ENCODE results near the gene GSTM2.

The GSTM2 gene

DNA sequence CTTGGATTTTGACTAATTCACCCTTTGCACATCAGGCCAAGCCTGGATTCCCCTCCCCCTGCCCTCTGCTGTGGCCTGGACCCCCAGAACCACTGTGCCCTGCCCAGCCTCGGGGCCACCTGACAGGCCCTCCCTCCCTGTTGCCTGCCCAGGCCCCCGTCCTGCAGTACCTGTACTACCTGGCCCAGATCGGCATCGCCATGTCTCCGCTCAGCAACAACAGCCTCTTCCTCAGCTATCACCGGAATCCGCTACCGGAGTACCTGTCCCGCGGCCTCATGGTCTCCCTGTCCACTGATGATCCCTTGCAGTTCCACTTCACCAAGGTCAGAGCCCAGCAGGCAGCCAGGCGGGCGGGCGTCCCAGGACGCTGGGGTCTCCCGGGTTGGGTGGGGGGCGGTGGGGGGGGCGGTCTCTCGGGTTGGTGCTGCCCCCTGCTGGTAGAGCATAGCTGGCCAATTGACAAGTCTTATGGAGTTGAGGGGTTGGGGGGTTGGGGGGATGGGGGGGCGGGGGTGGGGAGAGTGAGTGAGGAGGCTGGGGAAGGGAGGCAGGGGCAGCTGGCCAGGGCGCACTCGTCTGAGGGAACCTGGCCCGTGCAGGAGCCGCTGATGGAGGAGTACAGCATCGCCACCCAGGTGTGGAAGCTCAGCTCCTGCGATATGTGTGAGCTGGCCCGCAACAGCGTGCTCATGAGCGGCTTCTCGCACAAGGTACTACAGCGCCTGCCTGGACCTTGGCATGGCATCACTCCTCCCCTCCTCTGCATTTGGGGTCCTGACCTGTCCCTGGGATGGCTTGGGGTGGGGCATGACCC lies 37.6 kb upstream of the GSTM2 start:
- DNase-seq: no peak

DNA sequence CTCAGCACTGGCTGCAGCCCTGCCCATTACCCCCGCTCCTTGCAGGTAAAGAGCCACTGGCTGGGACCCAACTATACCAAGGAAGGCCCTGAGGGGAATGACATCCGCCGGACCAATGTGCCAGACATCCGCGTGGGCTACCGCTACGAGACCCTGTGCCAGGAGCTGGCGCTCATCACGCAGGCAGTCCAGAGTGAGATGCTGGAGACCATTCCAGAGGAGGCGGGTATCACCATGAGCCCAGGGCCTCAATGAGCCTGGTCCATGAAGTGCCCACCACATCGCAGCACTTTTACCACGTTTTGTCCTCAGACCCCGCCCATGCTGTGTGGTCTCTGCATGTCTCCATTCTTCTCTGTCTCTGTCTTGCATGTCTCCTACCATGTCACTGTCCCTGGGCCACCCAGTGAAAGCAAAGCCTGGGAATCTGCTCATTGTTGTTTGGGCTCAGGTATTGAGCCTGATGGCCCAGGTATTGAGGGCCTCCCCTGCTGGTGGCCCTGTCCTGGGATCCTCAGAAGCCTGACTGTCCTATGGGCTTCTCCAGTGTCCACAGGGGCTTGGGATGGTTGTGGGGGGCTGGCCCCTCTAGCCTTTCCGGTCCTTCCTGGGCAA lies 36.9 kb upstream of the GSTM2 start:
- DNase-seq: no peak

- DNase-seq: no peak
Observed at GRCh38 chr1:109631513-109632505, 36.0 kb upstream of the GSTM2 start.

- no peak for DNase-seq
Observed at GRCh38 chr1:109632671-109633346, 35.0 kb upstream of the GSTM2 start.

DNA sequence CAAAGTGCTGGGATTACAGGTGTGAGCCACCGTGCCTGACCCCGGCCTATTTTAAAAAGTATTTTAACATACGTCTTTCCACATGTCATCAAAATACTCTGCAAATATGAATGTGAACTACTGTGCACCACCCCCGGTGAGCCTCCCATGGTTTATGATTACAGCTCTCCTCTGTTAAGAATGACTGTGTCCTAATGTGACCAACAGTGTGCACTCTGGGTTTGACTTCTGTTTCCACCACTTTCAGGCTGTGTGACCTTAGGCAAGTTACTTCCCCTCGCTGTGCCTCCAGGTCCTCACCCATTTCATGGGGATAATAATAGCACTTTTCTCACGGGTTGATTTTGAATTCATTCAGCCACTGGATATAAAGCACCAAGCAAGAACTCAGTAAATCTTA lies 33.6 kb upstream of the GSTM2 start:
- no peak for DNase-seq

GRCh38 chr1:109634771-109635750 lies 32.8 kb upstream of the GSTM2 start:
- no peak for DNase-seq

GRCh38 chr1:109635862-109636200 lies 32.0 kb upstream of the GSTM2 start:
- DNase-seq: no peak

- DNase-seq: no peak
Observed at GRCh38 chr1:109636201-109636952, 31.5 kb upstream of the GSTM2 start.

GRCh38 chr1:109637446-109637845 lies 30.4 kb upstream of the GSTM2 start:
- DNase-seq: no peak

DNA sequence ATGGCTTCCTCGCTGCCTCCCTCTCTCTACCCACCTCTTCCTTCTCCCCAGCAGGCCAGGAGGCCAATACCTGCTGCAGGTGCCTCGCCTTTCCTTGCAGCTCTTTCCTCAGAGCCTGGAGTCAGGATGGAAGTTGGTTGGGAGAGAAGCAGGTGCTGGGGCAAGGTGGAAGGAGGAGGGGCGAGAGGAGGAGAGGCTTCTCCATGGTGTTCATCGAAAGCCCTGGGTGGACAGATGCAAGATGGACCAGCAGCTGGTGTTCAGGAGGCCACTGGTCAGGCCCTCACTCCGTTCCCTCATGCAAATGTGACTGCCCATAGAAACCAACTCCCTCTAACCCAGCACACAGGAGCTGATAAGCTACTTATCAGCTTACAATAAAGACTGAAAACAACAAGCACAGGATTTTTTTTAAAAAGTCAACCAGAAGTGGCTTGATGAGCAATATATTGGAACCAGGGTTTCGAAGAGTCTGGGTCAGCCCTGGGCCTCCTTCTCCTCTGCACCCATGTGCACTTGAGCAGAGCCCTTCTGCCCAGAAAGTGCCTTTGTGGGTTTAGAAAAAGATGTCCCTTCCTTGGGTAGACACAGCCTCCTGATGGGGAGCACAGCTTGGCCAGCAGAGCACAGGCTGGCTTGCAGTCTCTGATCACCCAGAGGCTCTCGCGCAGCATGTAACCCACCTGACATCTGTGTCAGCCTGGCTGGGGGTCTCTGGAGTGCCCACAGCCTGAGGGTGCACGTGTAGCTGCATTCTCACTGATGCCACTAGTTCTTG lies 28.6 kb upstream of the GSTM2 start:
- no peak for DNase-seq

GRCh38 chr1:109639841-109640184 lies 28.0 kb upstream of the GSTM2 start:
- no peak for DNase-seq

DNA sequence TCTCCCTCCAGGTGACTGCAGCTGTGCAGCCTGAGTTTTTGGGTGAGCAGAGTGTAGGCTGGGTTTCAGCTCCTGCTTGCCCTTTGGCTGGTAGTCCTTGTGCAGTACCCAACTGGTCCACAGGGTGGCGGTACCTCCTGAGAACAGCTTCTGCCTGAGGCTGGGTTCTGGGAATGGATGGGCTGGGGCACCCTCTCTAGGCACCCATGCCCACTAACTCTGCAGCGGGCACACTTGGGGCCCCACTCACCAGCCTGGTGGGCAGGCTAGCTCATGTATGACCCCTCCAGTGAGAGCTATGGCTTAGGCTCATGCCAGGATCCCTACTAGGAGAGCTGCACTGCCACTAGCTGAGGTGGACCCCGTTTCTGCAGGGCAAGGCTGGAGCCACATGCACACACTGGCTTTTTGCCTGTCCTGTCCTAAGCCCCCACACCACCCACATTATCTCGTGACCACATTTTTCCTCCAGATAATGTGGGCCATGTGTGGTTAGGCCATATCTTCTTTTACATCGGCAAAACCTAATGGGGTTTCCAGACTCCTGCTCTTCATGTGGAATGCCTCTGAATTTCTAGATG lies 27.5 kb upstream of the GSTM2 start:
- DNase-seq: peak; percentile 81

DNA sequence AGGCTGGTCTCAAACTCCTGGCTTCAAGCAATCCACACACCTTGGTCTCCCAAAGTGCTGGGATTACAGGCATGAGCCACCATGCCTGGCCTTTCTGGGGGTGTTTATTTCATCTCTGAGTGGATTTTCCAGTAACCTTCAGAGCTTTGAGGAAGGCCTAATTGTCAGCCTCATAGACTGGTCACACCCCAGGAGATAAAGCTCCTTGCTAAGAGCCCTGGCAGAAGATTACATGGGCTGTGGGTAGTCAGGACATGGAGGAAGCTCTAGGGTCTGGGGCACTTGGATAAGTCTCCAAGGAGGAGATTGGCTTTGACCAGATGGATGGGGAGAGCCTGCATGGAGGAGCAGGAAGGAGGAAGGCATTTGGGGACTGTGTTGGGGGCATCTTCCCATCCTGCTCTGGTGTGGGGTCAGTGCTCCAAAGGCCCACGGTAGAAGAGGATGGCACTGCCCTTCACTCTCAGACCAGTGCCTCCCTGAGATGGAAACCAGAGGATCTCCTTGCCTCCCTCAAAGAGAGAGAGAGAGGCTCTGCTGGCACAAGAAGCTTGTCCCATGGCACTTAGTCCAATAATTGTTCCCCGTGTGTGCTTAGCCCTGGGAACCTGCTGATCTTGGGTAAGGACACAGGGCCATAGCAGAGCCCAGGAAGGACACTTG lies 26.6 kb upstream of the GSTM2 start:
- no peak for DNase-seq

- no peak for DNase-seq
Observed at GRCh38 chr1:109641861-109642260, 26.0 kb upstream of the GSTM2 start.

DNA sequence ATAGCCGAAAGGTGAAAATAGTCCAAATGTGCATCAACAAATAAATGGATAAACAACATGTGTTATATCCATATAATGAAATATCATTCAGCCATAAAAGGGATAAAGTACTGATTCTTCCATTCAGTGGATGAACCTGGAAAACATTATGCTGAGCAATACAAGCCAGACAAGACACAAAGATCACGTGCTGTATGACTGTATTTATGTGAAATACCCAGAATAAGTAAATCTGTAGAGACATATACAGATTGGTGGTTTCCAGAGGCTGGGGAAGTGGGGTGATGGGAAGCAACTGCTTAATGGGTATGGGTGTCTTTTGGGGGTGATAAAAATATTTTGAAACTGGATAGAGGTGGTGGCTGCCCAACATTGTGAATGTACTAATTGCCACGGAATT lies 25.2 kb upstream of the GSTM2 start:
- no peak for DNase-seq

DNA sequence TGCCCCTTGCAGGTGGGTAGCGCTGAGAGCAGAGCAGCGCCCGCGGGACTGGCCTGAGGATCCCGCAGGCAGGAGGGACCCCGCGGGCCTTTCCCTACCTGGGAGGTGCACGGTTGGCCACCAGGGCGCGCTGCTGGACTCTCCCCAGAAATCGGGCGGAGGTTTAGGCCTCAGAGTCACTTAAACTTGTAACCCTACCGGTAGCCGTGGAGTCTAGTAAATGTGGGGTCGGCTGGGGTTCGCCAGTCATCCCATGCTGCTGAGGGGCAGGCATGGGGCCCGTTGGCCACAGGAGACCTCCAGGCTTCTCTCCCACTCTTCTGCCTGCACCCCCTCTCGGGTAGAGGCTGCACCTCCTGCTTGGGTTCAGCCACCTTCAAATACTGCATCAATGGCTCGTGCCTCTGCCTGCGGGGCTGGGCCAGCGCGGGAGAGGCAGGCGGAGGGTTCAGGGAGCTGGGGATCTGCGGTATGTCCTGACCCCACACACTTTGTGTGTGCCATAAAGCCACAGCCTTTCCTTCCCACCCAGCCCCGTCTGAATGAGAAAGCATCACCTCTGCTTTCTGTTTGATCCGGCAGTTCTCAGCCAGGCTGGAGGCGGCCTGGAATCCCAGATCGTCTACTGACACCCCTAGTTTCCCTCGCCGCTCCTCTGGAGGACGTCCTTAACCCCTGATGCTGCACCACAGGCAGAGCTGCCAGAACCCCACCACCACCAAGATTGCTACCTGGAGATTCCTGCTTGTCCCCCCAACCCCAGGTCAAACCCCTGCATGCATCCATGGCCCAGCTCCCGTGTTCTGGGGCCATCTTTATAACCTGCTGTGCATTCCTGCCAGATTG lies 24.2 kb upstream of the GSTM2 start:
- DNase-seq: peak; percentile 76

DNA sequence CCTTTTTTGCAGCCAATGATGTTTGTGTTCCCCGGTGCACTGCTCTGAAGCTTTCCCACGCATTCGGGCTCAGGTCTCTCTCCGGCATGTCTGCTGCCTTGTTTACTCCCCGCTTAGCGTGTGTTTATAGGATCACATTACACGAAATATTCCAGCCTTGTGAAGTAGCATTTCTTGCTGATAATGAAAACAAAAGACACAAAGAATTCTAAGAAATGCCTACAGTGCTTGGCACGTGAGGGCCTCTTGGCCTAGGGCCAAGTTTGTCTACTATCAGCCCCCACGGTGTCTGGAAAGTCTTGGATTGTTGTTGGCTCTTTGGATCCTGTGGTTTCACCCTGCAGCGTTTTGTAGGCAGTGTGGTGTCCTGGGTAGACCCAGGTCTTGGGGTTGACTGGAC lies 23.2 kb upstream of the GSTM2 start:
- no peak for DNase-seq

- DNase-seq: no peak
Observed at GRCh38 chr1:109649491-109649914, 18.4 kb upstream of the GSTM2 start.

Data from activated CD4-positive, alpha-beta T cell treated with anti-CD3 and anti-CD28 coated beads for 1 hour (primary cell).